GM12878 (cell line): ENCODE measurements around the gene STEAP3. TPM values are rescaled to one million over a fixed set of nuclear protein-coding genes. Genes with fewer than 3 reads are reported as not detected.

ENCODE experiments used
- ATAC-seq: fragments of 200-7000 bp; cut with Tn5 transposase; 3 replicates; pipeline ENCODE4 v1.9.1; 2020; ENCODE audit warnings: mild to moderate bottlenecking, moderate library complexity
- BruUV-seq: library from RNA; stranded (reverse); fragments of 400-500 nt; replicated peaks from 2 replicates; lab custom pipeline; 2021; lab: Mats Ljungman, UMichigan
- CTCF ChIA-PET: fragments of 300-600 bp; sonication (Branson Sonifier 250); formaldehyde crosslinking; extraction: SDS; loops from one replicate; lab custom pipeline; 2021; ENCODE audit warnings: inconsistent platforms; lab: Yijun Ruan, JAX
- POLR2A ChIA-PET: fragments of 350-600 bp; formaldehyde crosslinking; extraction: SDS; loops from one replicate; lab custom pipeline; 2021; ENCODE audit warnings: inconsistent platforms; lab: Charles Lee
- RAD21 ChIA-PET: fragments of 300-600 bp; sonication (Branson Sonifier 250); formaldehyde crosslinking; loops from one replicate; lab custom pipeline; 2023; ENCODE audit warnings: antibody characterized with exemption; ENCODE audit not compliant: unreplicated experiment; lab: Charles Lee
- SMC1A ChIA-PET: fragments of 300-600 bp; sonication (Branson Sonifier 250); formaldehyde crosslinking; loops from one replicate; lab custom pipeline; 2023; ENCODE audit not compliant: unreplicated experiment, uncharacterized antibody; lab: Charles Lee
- DNase-seq: peaks from one replicate; pipeline ENCODE4 v3.0.0-alpha.2; 2011; ENCODE audit warnings: low read depth, low spot score
- FAIRE-seq: peaks from 3 replicates; lab custom pipeline; 2011; peaks lifted over from hg19 to GRCh38; lab: Jason Lieb, UNC
- H2AFZ ChIP-seq: 2 replicates; pipeline ENCODE4 v1.6.0; 2011; ENCODE audit warnings: low read depth, low read length, control low read depth; ENCODE audit not compliant: control insufficient read depth
- H3K27ac ChIP-seq: 2 replicates; pipeline ENCODE4 v1.5.1; 2011; ENCODE audit warnings: control low read depth; ENCODE audit not compliant: control insufficient read depth, insufficient read depth
- H3K27me3 ChIP-seq, 2 experiments: replicated peaks in 1 of 2; 2 replicates each; pipeline versions ENCODE4 v1.6.0 to v1.6.1; 2011; ENCODE audit warnings: low read length in 1 of 2; ENCODE audit not compliant: control insufficient read depth in 2 of 2, insufficient read depth in 2 of 2
- H3K36me3 ChIP-seq, 2 experiments: 2 replicates each; pipeline ENCODE4 v1.5.1; 2011; ENCODE audit warnings: low read length in 1 of 2; ENCODE audit not compliant: control insufficient read depth in 2 of 2, insufficient read depth in 2 of 2
- H3K4me1 ChIP-seq: 2 replicates; pipeline ENCODE4 v1.6.1; 2011; ENCODE audit warnings: mild to moderate bottlenecking, low read length, moderate library complexity, mixed read lengths; ENCODE audit not compliant: control insufficient read depth, insufficient read depth
- H3K4me2 ChIP-seq: 2 replicates; pipeline ENCODE4 v1.6.0; 2011; ENCODE audit warnings: control low read depth; ENCODE audit not compliant: control insufficient read depth, insufficient read depth
- H3K4me3 ChIP-seq: fragments of 200-600 bp; sonication (generic); 2 replicates; pipeline ENCODE4 v1.5.1; 2016
- H3K79me2 ChIP-seq: 2 replicates; pipeline ENCODE4 v1.6.0; 2011; ENCODE audit warnings: low read length; ENCODE audit not compliant: control insufficient read depth, insufficient read depth
- H3K9ac ChIP-seq: 2 replicates; pipeline ENCODE4 v1.8.0; 2011; ENCODE audit warnings: low read length, control low read depth, mixed read lengths; ENCODE audit not compliant: control insufficient read depth, insufficient read depth
- H3K9me3 ChIP-seq: replicated peaks from 3 replicates; pipeline ENCODE4 v1.5.1; 2011; ENCODE audit warnings: mild to moderate bottlenecking, low read length; ENCODE audit not compliant: control insufficient read depth, insufficient read depth
- H4K20me1 ChIP-seq: 2 replicates; pipeline ENCODE4 v1.6.0; 2011; ENCODE audit not compliant: control insufficient read depth, insufficient read depth
- BACH1 ChIP-seq: fragments of 450-650 bp; IDR thresholded peaks from 2 replicates; pipeline ENCODE4 v1.6.1; 2017; ENCODE audit warnings: mild to moderate bottlenecking, borderline replicate concordance
- HDAC6 ChIP-seq: fragments of 200-600 bp; sonication (generic); IDR thresholded peaks from one replicate; pipeline ENCODE4 v1.8.0; 2017; ENCODE audit warnings: antibody characterized with exemption; ENCODE audit not compliant: unreplicated experiment
- IRF3 ChIP-seq: fragments of 450-650 bp; IDR thresholded peaks from 2 replicates; pipeline ENCODE4 v1.6.1; 2014; ENCODE audit warnings: mild to moderate bottlenecking
- PML ChIP-seq: IDR thresholded peaks from 2 replicates; pipeline ENCODE4 v1.6.1; 2012; ENCODE audit warnings: low read length, inconsistent platforms
- POLR2A ChIP-seq: IDR thresholded peaks from 2 replicates; pipeline ENCODE4 v1.6.1; 2011; ENCODE audit warnings: low read depth, mild to moderate bottlenecking, low read length
- POLR2AphosphoS5 ChIP-seq: IDR thresholded peaks from 2 replicates; pipeline ENCODE4 v1.6.1; 2011; ENCODE audit warnings: mild to moderate bottlenecking, low read length, inconsistent platforms
- RAD21 ChIP-seq: IDR thresholded peaks from 2 replicates; pipeline ENCODE4 v1.6.1; 2011; ENCODE audit warnings: mild to moderate bottlenecking, low read depth, low read length, moderate library complexity; ENCODE audit not compliant: insufficient read depth
- SIX5 ChIP-seq: IDR thresholded peaks from 2 replicates; pipeline ENCODE4 v1.6.1; 2011; ENCODE audit warnings: mild to moderate bottlenecking, low read depth, low read length, moderate library complexity; ENCODE audit not compliant: severe bottlenecking
- SREBF1 ChIP-seq: IDR thresholded peaks from 2 replicates; pipeline ENCODE4 v1.6.1; 2012; ENCODE audit warnings: mild to moderate bottlenecking, low read length
- SUZ12 ChIP-seq: fragments of 200-600 bp; sonication (generic); IDR thresholded peaks from one replicate; pipeline ENCODE4 v1.6.1; 2018; ENCODE audit warnings: antibody characterized with exemption, mild to moderate bottlenecking; ENCODE audit not compliant: unreplicated experiment
- ZBED1 ChIP-seq: IDR thresholded peaks from 2 replicates; pipeline ENCODE4 v1.6.1; 2016; ENCODE audit warnings: borderline replicate concordance
- ZNF622 ChIP-seq: fragments of 450-650 bp; IDR thresholded peaks from 2 replicates; pipeline ENCODE4 v1.6.1; 2017; ENCODE audit warnings: mild to moderate bottlenecking, inconsistent platforms
- WGBS: methylation state at CpG from one replicate; pipeline ENCODE4 v1.1.6; 2016; ENCODE audit warnings: low lambda C conversion rate; ENCODE audit not compliant: insufficient replicate concordance, insufficient coverage; ENCODE audit errors: missing lambda C conversion rate; 5-methylcytosine and 5-hydroxymethylcytosine counted together
- in situ Hi-C: fragments of 300-500 bp; cut with MboI; formaldehyde crosslinking; loops from 9 replicates; pipeline ENCODE4 v1.14.3; 2018; ENCODE audit warnings: mixed read lengths
- intact Hi-C: fragments of 100-400 bp; cut with micrococcal nuclease; formaldehyde crosslinking; loops from one replicate; pipeline ENCODE4 v1.14.2; 2022; ENCODE audit not compliant: unreplicated experiment
- polyA plus RNA-seq, 11 experiments: library from polyadenylated mRNA; depleted of rRNA in 4 of 11; unstranded in 6 of 11; stranded (reverse) in 5 of 11; fragments of >200 nt; fragmentation: Nextera tagmentation in 4 of 11; fragmentation: Illumina TruSeq in 1 of 11; extraction: Ambion mirVana in 4 of 11; extraction: Trizol in 1 of 11; gene quantifications; 1 replicate in 1 of 11; 2 replicates in 10 of 11; pipeline versions ENCODE4 v1.2.1 to v1.2.3, GENCODE V29; 2011 to 2016; ENCODE audit warnings: inconsistent platforms in 2 of 11, missing spikeins in 2 of 11, low read depth in 1 of 11
- total RNA-seq, 4 experiments: library from RNA; depleted of rRNA in 3 of 4; stranded (reverse); fragments of >200 nt in 3 of 4; fragmentation: Illumina TruSeq in 1 of 4; extraction: Trizol in 1 of 4; gene quantifications; 2 replicates each; pipeline versions ENCODE4 v1.2.1 to v1.2.3, GENCODE V29; 2013 to 2021
- TF ChIP-seq, protein P1 (sequence below): fragments of 450-650 bp; IDR thresholded peaks from 2 replicates; pipeline ENCODE4 v1.6.1; 2016; ENCODE audit warnings: mild to moderate bottlenecking
- TF ChIP-seq, protein P2 (sequence below): IDR thresholded peaks from 2 replicates; pipeline ENCODE4 v1.6.1; 2012; ENCODE audit warnings: low read depth, low read length, improper control_type of control experiment

Gene STEAP3
- total and polyA plus RNA-seq, 10 of the 15 experiments (the other 5 are each of a cell fraction or from before 2014, with no cell fraction given), result 0.42 to 8.3 (median 4.8) TPM

- H2AFZ ChIP-seq, result no peak overlapping the region
- H3K4me1 ChIP-seq, result no peaks in the 10 kb centered on the region
- 67% methylated on average over 11 of the region's 11 CpGs for whole genome bisulfite sequencing
- in situ Hi-C loops, result no loop called here
- ChIA-PET CTCF (no interaction called here), SMC1A (no interaction called here), RAD21 (no interaction called here), POLR2A (no interaction called here)
- no peak overlapping the region for H3K4me2 ChIP-seq
- intact Hi-C loops, result no loop called here
- H4K20me1 ChIP-seq, result no peaks in the 10 kb centered on the region
- H3K4me3 ChIP-seq, result no peak overlapping the region
- no peaks in the 10 kb centered on the region for H3K79me2 ChIP-seq
- H3K27ac ChIP-seq, result no peak overlapping the region
- no peaks in the 10 kb centered on the region for H3K9me3 ChIP-seq
- H3K27me3 ChIP-seq, result no peaks in the 10 kb centered on the region
- ATAC-seq, result no peak
- FAIRE-seq, result no peak
- no peak for TF ChIP-seq POLR2AphosphoS5
- no peak for TF ChIP-seq BACH1
- TF ChIP-seq ZBED1, result no peak
- BruUV-seq, result no TSS peak
- no peak overlapping the region for H3K9ac ChIP-seq
- no peak for DNase-seq
- H3K36me3 ChIP-seq, result no peaks in the 10 kb centered on the region
Observed at GRCh38 chr2:119289093-119289492, 65.5 kb downstream of the STEAP3 start.

DNA sequence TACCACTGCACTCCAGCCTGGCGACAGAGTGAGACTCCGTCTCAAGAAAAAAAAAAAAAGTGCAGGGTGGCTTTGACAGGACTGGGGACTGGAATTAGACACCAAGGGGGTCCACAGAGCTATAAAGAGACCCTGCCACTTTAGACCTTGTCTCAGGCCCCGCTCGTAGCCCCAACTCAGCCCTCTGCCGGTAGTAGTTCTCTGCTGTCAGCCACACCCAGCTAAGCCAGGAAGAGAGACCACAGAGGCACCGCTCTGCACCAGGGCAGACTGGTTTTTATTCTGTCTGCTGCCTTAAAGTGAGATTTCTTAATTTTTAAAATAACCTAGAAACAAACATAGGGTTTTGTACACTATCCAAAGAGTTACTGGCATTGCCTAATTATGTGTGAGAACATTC lies 66.0 kb downstream of the STEAP3 start:
- Histone ChIP-seq H4K20me1 (no peaks in the 10 kb centered on the region), H3K79me2 (no peaks in the 10 kb centered on the region), H3K9me3 (no peaks in the 10 kb centered on the region), H3K4me3 (no peak overlapping the region), H3K4me1 (no peaks in the 10 kb centered on the region), H2AFZ (no peak overlapping the region), H3K27ac (no peak overlapping the region), H3K9ac (no peak overlapping the region), H3K27me3 (no peaks in the 10 kb centered on the region), H3K36me3 (no peaks in the 10 kb centered on the region), H3K4me2 (no peak overlapping the region)
- CTCF ChIA-PET, result interaction anchor here (0.6 kb wide), 1 partner anchor 137 kb away, joined by 3 read pairs; no protein-coding TSS in a partner anchor
- SMC1A ChIA-PET, result no interaction called here
- no peak for TF ChIP-seq SIX5
- no peak for TF ChIP-seq POLR2A
- TF ChIP-seq, protein P1, sequence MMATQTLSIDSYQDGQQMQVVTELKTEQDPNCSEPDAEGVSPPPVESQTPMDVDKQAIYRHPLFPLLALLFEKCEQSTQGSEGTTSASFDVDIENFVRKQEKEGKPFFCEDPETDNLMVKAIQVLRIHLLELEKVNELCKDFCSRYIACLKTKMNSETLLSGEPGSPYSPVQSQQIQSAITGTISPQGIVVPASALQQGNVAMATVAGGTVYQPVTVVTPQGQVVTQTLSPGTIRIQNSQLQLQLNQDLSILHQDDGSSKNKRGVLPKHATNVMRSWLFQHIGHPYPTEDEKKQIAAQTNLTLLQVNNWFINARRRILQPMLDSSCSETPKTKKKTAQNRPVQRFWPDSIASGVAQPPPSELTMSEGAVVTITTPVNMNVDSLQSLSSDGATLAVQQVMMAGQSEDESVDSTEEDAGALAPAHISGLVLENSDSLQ, result no peak
- no peak for TF ChIP-seq IRF3
- no peak for TF ChIP-seq SREBF1
- TF ChIP-seq HDAC6, result no peak
- TF ChIP-seq, protein P2, sequence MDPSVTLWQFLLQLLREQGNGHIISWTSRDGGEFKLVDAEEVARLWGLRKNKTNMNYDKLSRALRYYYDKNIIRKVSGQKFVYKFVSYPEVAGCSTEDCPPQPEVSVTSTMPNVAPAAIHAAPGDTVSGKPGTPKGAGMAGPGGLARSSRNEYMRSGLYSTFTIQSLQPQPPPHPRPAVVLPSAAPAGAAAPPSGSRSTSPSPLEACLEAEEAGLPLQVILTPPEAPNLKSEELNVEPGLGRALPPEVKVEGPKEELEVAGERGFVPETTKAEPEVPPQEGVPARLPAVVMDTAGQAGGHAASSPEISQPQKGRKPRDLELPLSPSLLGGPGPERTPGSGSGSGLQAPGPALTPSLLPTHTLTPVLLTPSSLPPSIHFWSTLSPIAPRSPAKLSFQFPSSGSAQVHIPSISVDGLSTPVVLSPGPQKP, result no peak
- TF ChIP-seq PML, result no peak
- no peak for TF ChIP-seq SUZ12
- TF ChIP-seq ZNF622, result no peak
- no peak for TF ChIP-seq RAD21
- POLR2A ChIA-PET, result no interaction called here
- RAD21 ChIA-PET, result no interaction called here
- BruUV-seq, result no TSS peak
- no peak for FAIRE-seq
- 59% methylated on average over 4 of the region's 6 CpGs for WGBS
- ATAC-seq, result no peak
- intact Hi-C loops, result no loop called here
- in situ Hi-C loops, result no loop called here
- no peak for DNase-seq
